HG02678 (cell line): ENCODE data around the gene GMDS.

Experiments used
- ATAC-seq: cut with Tn5 transposase; IDR thresholded peaks from one replicate; pipeline ENCODE4 v1.9.1; 2021; ENCODE audit warnings: mild to moderate bottlenecking, moderate library complexity; ENCODE audit not compliant: unreplicated experiment

GMDS gene

GRCh38 chr6:1952740-1953360, 292.6 kb downstream of the GMDS start:
- no peak for ATAC-seq

GRCh38 chr6:1950631-1951030, 294.8 kb downstream of the GMDS start:
- no peak for ATAC-seq

- no peak for ATAC-seq
Observed at GRCh38 chr6:1949538-1949937, 295.9 kb downstream of the GMDS start.

- no peak for ATAC-seq
Observed at GRCh38 chr6:1947922-1948321, 297.5 kb downstream of the GMDS start.

GRCh38 chr6:1946583-1946982, 298.8 kb downstream of the GMDS start:
- no peak for ATAC-seq

GRCh38 chr6:1945235-1945832, 300.1 kb downstream of the GMDS start:
- ATAC-seq, result no peak

- no peak for ATAC-seq
Observed at GRCh38 chr6:1942834-1943233, 302.6 kb downstream of the GMDS start.

GRCh38 chr6:1941534-1941933, 303.9 kb downstream of the GMDS start:
- no peak for ATAC-seq

GRCh38 chr6:1940381-1940780, 305.0 kb downstream of the GMDS start:
- ATAC-seq, result peak; percentile 57

GRCh38 chr6:1933292-1933691, 312.1 kb downstream of the GMDS start:
- no peak for ATAC-seq

GRCh38 chr6:1931817-1932216, 313.6 kb downstream of the GMDS start:
- no peak for ATAC-seq

GRCh38 chr6:1930356-1930755, 315.0 kb downstream of the GMDS start:
- ATAC-seq, result no peak

GRCh38 chr6:1929931-1930330, 315.5 kb downstream of the GMDS start:
- ATAC-seq, result no peak

- ATAC-seq, result no peak
Observed at GRCh38 chr6:1925743-1926430, 319.5 kb downstream of the GMDS start.

GRCh38 chr6:1923449-1923848, 322.0 kb downstream of the GMDS start:
- no peak for ATAC-seq

- ATAC-seq, result no peak
Observed at GRCh38 chr6:1917626-1918371, 327.6 kb downstream of the GMDS start.

GRCh38 chr6:1916334-1917070, 328.9 kb downstream of the GMDS start:
- ATAC-seq, result no peak

- ATAC-seq, result no peak
Observed at GRCh38 chr6:1915226-1915625, 330.2 kb downstream of the GMDS start.

GRCh38 chr6:1913577-1913976, 331.8 kb downstream of the GMDS start:
- no peak for ATAC-seq

- ATAC-seq, result no peak
Observed at GRCh38 chr6:1912731-1913130, 332.7 kb downstream of the GMDS start.

- ATAC-seq, result no peak
Observed at GRCh38 chr6:1911474-1911873, 333.9 kb downstream of the GMDS start.
